Measurements from ENCODE around the gene ERICH3. TPM values are rescaled to one million over a fixed set of nuclear protein-coding genes. Genes with fewer than 3 reads are reported as not detected.

Gene ERICH3, protein sequence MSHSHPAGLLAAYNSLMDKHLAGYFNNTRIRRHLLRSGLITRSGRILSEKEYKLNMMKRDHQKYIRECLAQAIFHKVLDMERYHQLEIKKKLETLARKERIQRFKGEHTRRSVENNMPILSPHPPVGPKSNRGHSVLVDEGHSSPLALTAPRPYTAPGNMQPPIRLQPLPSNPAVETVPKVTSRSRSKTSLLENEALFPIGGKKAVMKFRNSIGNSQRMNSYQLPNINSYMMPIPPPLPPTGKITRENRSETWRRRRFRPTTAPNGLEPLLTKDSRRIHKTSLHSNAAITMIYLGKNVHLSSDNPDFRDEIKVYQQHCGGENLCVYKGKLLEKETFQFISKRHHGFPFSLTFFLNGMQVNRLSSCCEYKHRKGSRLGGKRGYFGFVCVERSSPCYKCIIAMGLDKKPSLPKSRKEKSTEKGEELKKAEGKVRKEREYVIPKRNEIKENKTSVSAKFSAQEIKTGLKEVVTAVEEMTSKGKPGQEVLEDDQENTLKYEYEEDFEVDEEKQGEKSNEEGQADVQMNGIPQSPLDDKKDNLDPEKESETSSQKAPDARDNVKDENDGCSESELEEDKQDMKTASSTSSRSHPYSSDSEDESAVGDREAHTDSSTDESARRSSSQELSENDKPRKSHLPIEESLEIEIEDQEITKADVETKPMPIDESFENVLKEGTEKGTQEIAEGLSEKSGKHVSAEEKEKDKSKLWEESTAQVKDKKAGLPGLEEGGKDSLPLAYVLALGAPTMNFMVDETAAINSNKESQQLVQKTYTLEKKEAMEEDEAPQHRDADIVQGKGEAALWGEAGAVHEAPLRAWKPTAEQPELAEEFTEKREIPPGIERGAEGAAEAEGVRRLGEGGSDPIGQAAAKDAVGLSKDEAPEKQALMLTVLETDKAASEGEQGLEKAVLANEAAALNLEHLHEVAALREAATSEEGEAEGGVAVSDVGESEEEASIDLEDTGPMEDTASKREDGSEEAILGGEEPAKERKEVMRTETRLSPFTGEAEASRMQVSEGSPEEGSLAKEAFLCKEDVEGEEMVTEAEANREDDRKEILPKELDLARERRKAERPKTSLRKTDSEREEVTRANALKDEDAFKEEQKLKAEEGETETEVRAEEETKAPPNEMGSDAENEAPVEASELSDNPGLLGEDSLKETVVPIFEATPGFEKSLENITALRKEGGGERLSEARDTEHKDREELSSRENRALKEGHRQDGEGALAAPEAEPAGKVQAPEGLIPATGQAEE (N-terminal part only)
- total RNA-seq (10 to 100 TPM; 17.3 to 20.7 TPM), polyA plus RNA-seq (1 to 10 TPM; 3.0 to 5.1 TPM)
- long read RNA-seq, donor 1: 0 reads
- long read RNA-seq, donor 2: 0 reads
- long read RNA-seq, donor 3: 0 reads
- long read RNA-seq, donor 4: 0 reads
- long read RNA-seq, donor 5: 0 reads

DNA sequence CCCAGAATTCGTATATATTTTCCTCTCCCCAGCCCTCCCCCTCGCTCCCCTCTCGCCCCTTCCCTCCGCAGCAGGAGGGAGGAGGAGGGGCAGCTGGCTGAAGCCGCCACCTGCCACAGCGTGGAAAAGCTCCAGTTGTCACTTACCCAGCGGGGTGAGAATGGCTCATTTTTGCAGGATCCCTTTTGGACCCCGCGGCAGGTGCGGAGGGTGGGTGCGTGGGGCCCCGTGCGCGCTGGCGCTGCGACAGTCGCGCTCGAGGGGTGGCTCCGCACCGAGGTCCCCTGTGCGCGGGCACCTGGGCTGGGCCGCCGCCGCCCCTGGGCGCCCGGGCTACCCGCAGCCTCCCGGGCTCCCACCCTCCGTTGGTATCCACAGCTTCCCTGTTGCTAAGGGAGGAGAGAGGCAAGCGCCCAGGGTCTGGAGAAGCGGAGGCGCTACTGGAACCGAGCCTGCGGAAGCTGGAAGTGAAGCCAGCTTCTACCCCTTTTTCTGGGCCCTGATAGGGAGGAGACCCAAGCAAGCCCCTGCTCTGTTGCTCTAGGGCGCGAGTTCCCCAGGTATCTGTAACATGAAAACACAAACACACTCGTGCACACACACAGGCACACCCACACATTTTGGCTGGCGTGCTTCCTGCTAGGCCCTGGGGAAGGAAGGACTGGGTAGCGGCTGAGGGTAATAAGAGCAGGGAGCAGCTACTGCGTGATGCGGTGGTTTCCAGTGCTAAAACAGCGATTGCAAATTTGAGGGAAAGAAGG lies at the start of gene ERICH3:
Gene ERICH3, minus strand, starts transcription at position 442 of the 761 bp plus-strand sequence. Its CDS starts 273 bp downstream, at position 169.
- TF ChIP-seq CTCF (IDR thresholded peaks at IDR 0.05; ENCODE audit: control extremely low read depth, extremely low read depth): no peak
- DNase-seq: peak in 2 of 3 donors; percentile 2 to 15
- Histone ChIP-seq H3K27ac (ENCODE audit: low read depth in 1 of 2, low read length in 1 of 2) (no peak within 1 kb of the TSS), H3K36me3 (ENCODE audit: control insufficient read depth in 4 of 4, insufficient read depth in 4 of 4, low read length in 4 of 4) (no peaks in the 10 kb centered on the region), H3K4me1 (ENCODE audit: control insufficient read depth in 5 of 5, insufficient read depth in 5 of 5, low read length in 5 of 5) (peaks cover 0 to 3% (median 0%) of the 10 kb centered on the region in 5 donors), H3K4me3 (no peak within 1 kb of the TSS), H3K9me3 (ENCODE audit: control insufficient read depth in 4 of 4, insufficient read depth in 3 of 4, low read length in 3 of 4) (peaks cover 0 to 2% (median 0%) of the 10 kb centered on the region in 4 donors), H3K9ac (ENCODE audit: insufficient read depth in 1 of 2, low read length in 2 of 2) (no peak within 1 kb of the TSS), H3K27me3 (ENCODE audit: control insufficient read depth in 3 of 3, insufficient read depth in 3 of 3, low read length in 2 of 3) (peaks cover 0 to 2% (median 0%) of the 10 kb centered on the region in 3 donors)
- no peak for ATAC-seq (ENCODE audit: insufficient read depth, low FRiP score)
- 2 to 4% methylated on average over 31 to 44 of the region's 44 CpGs for WGBS, 2 donors

GRCh38 chr1:74717626-74718025 lies 44.0 kb upstream of the ERICH3 start:
- DNase-seq (no peak), ATAC-seq (ENCODE audit: insufficient read depth, low FRiP score) (no peak)
- WGBS, 2 donors: 97 to 100% methylated on average over 2 of the region's 2 CpGs
- Histone ChIP-seq H3K4me3 (no peak overlapping the region), H3K9me3 (ENCODE audit: control insufficient read depth in 4 of 4, insufficient read depth in 3 of 4, low read length in 3 of 4) (no peaks in the 10 kb centered on the region), H3K4me1 (ENCODE audit: control insufficient read depth in 5 of 5, insufficient read depth in 5 of 5, low read length in 5 of 5) (no peaks in the 10 kb centered on the region), H3K9ac (ENCODE audit: insufficient read depth in 1 of 2, low read length in 2 of 2) (no peak overlapping the region), H3K27me3 (ENCODE audit: control insufficient read depth in 3 of 3, insufficient read depth in 3 of 3, low read length in 2 of 3) (no peaks in the 10 kb centered on the region), H3K27ac (ENCODE audit: low read depth in 1 of 2, low read length in 1 of 2) (no peak overlapping the region), H3K36me3 (ENCODE audit: control insufficient read depth in 4 of 4, insufficient read depth in 4 of 4, low read length in 4 of 4) (peaks cover 19 to 37% (median 26%) of the 10 kb centered on the region in 4 donors)
- TF ChIP-seq CTCF (IDR thresholded peaks at IDR 0.05; ENCODE audit: control extremely low read depth, extremely low read depth): no peak

DNA sequence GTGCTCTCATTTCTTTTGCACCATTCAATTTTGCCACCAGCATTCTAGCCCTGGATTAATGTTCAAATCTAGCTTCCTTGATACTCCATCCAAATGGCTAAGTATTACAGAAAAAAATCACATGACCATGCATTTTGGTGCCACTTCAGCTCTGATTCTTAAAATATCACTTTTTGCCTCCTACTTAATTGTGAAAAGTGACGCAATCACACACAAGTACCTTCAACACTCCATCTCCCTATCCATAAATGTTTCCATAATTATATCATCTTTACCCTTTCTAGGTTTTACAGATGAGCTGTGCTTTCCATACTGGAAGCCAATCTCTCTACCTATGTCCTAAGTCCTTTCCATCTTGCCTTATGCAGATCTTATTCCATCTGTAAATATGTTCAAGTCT lies 43.2 kb upstream of the ERICH3 start:
- H3K36me3 ChIP-seq (ENCODE audit: control insufficient read depth in 4 of 4, insufficient read depth in 4 of 4, low read length in 4 of 4): peaks cover 16 to 31% (median 21%) of the 10 kb centered on the region in 4 donors
- ATAC-seq (ENCODE audit: insufficient read depth, low FRiP score) (no peak), DNase-seq (no peak)
- no peak for TF ChIP-seq CTCF (IDR thresholded peaks at IDR 0.05; ENCODE audit: control extremely low read depth, extremely low read depth)
- no peak overlapping the region for H3K4me3 ChIP-seq
- no peak overlapping the region for H3K9ac ChIP-seq (ENCODE audit: insufficient read depth in 1 of 2, low read length in 2 of 2)
- H3K9me3 ChIP-seq (ENCODE audit: control insufficient read depth in 4 of 4, insufficient read depth in 3 of 4, low read length in 3 of 4): no peaks in the 10 kb centered on the region
- no peaks in the 10 kb centered on the region for H3K4me1 ChIP-seq (ENCODE audit: control insufficient read depth in 5 of 5, insufficient read depth in 5 of 5, low read length in 5 of 5)
- H3K27me3 ChIP-seq (ENCODE audit: control insufficient read depth in 3 of 3, insufficient read depth in 3 of 3, low read length in 2 of 3): no peaks in the 10 kb centered on the region
- H3K27ac ChIP-seq (ENCODE audit: low read depth in 1 of 2, low read length in 1 of 2): no peak overlapping the region
- WGBS, 2 donors: 92 to 100% methylated on average over 1 of the region's 1 CpG
